Measurements from ENCODE around the gene NYAP1.

GRCh38 chr7:100538654-100539435, 55.1 kb downstream of the NYAP1 start, which contains the start of gene AGFG2:
- TF ChIP-seq EZH2 (IDR thresholded peaks at IDR 0.05; ENCODE audit: borderline replicate concordance) (no peak), CTCF (IDR thresholded peaks at IDR 0.05; ENCODE audit: poor library complexity) (no peak)
